K562 (cell line): ENCODE results near the gene ARAP1. TPM values are rescaled to one million over a fixed set of nuclear protein-coding genes. Genes with fewer than 3 reads are reported as not detected.

Source experiments
- ATAC-seq: fragments of 200-7000 bp; cut with Tn5 transposase; 3 replicates; pipeline ENCODE4 v1.9.1; 2020; ENCODE audit warnings: moderate library complexity
- BruUV-seq: library from RNA; stranded (reverse); fragments of 400-500 nt; replicated peaks from 2 replicates; lab custom pipeline; 2021; lab: Mats Ljungman, UMichigan
- CTCF ChIA-PET: fragments of 300-600 bp; formaldehyde crosslinking; extraction: SDS; loops from one replicate; lab custom pipeline; 2021; ENCODE audit warnings: low intra/inter-chr PET ratio; lab: Yijun Ruan, JAX
- POLR2A ChIA-PET: fragments of 300-600, 350-650 bp; sonication (Branson Sonifier 250); formaldehyde crosslinking; extraction: SDS; loops from one replicate; lab custom pipeline; 2021; ENCODE audit warnings: antibody characterized with exemption, inconsistent platforms; lab: Yijun Ruan, JAX
- DNase-seq, 4 experiments: peaks; one replicate each; pipeline versions ENCODE4 v3.0.0 to v3.0.0-alpha.2; 2011 to 2018; ENCODE audit warnings: low spot score in 3 of 4, mixed read lengths in 3 of 4; ENCODE audit errors: extremely low read depth in 1 of 4
- FAIRE-seq: peaks from 2 replicates; lab custom pipeline; 2011; peaks lifted over from hg19 to GRCh38; lab: Jason Lieb, UNC
- H2AFZ ChIP-seq: 2 replicates; pipeline ENCODE4 v1.6.0; 2011; ENCODE audit warnings: low read depth, low read length, control low read depth, inconsistent platforms
- H3K27ac ChIP-seq: fragments of 200-600 bp; 3 replicates; pipeline ENCODE4 v1.8.0; 2011; ENCODE audit warnings: low read depth, mild to moderate bottlenecking, control low read depth, inconsistent platforms, low read length, moderate library complexity, mixed read lengths; ENCODE audit errors: extremely low read depth
- H3K27me3 ChIP-seq, 2 experiments: fragments of 300-600 bp in 1 of 2; 2 replicates in 1 of 2; 3 replicates in 1 of 2; pipeline versions ENCODE4 v1.6.0 to v1.8.0; 2011; ENCODE audit warnings: inconsistent platforms in 2 of 2, low read length in 2 of 2, mild to moderate bottlenecking in 1 of 2, mixed read lengths in 1 of 2, moderate library complexity in 1 of 2; ENCODE audit not compliant: control insufficient read depth in 2 of 2, insufficient read depth in 2 of 2
- H3K36me3 ChIP-seq: fragments of 300-600 bp; 3 replicates; pipeline ENCODE4 v1.8.0; 2011; ENCODE audit warnings: mild to moderate bottlenecking, low read length, inconsistent platforms; ENCODE audit not compliant: control insufficient read depth, insufficient read depth
- H3K4me1 ChIP-seq, 2 experiments: fragments of 200-600 bp in 1 of 2; replicated peaks in 1 of 2; 2 replicates in 1 of 2; 3 replicates in 1 of 2; pipeline versions ENCODE4 v1.5.1 to v1.8.0; 2011; ENCODE audit warnings: inconsistent platforms in 2 of 2, low read length in 2 of 2, mild to moderate bottlenecking in 1 of 2, mixed read lengths in 1 of 2, moderate library complexity in 1 of 2; ENCODE audit not compliant: control insufficient read depth in 2 of 2, insufficient read depth in 2 of 2
- H3K4me2 ChIP-seq: 2 replicates; pipeline ENCODE4 v1.6.1; 2011; ENCODE audit warnings: low read length, control low read depth, inconsistent platforms, mixed read lengths; ENCODE audit not compliant: insufficient read depth
- H3K4me3 ChIP-seq: fragments of 200-600 bp; sonication (generic), shearing (Covaris generic); 2 replicates; pipeline ENCODE4 v1.5.1; 2016; ENCODE audit warnings: control low read depth, inconsistent platforms
- H3K79me2 ChIP-seq: fragments of 200-600 bp; 3 replicates; pipeline ENCODE4 v1.8.0; 2011; ENCODE audit warnings: low read length, inconsistent platforms; ENCODE audit not compliant: control insufficient read depth, insufficient read depth
- H3K9ac ChIP-seq, 2 experiments: 2 replicates each; pipeline versions ENCODE4 v1.6.0 to v1.6.1; 2011; ENCODE audit warnings: low read depth in 2 of 2, low read length in 2 of 2, control low read depth in 1 of 2, inconsistent platforms in 1 of 2, mild to moderate bottlenecking in 1 of 2, mixed read lengths in 1 of 2; ENCODE audit not compliant: insufficient read depth in 1 of 2
- H3K9me1 ChIP-seq: one replicate; pipeline ENCODE4 v1.6.0; 2011; ENCODE audit warnings: inconsistent platforms, mild to moderate bottlenecking, low read length, moderate library complexity; ENCODE audit not compliant: control insufficient read depth, insufficient read depth
- H3K9me3 ChIP-seq: replicated peaks from 2 replicates; pipeline ENCODE4 v1.5.1; 2011; ENCODE audit warnings: low read depth, low read length, inconsistent platforms; ENCODE audit not compliant: control insufficient read depth, insufficient read depth
- H4K20me1 ChIP-seq: replicated peaks from 2 replicates; pipeline ENCODE4 v1.6.1; 2011; ENCODE audit warnings: low read length, inconsistent platforms, mixed read lengths; ENCODE audit not compliant: control insufficient read depth, insufficient read depth
- MTA3 ChIP-seq: fragments of 450-650 bp; formaldehyde crosslinking; IDR thresholded peaks from 2 replicates; pipeline ENCODE4 v1.6.1; 2017; ENCODE audit warnings: mild to moderate bottlenecking, borderline replicate concordance
- NR2C2 ChIP-seq, 2 experiments: fragments of 200-800 bp in 1 of 2; sonication (Bioruptor generic) in 1 of 2; sonication (generic) in 1 of 2; formaldehyde crosslinking in 1 of 2; IDR thresholded peaks; 2 replicates each; pipeline versions ENCODE4 v1.6.1 to v1.8.0; 2016 to 2022; ENCODE audit warnings: mild to moderate bottlenecking in 1 of 2, missing compliant biosample characterization in 1 of 2, missing genetic modification characterization in 1 of 2, missing genetic modification reagents in 1 of 2
- RB1 ChIP-seq: fragments of 450-650 bp; IDR thresholded peaks from 2 replicates; pipeline ENCODE4 v1.6.1; 2017; ENCODE audit warnings: low read depth, mild to moderate bottlenecking
- YY1 ChIP-seq, 3 experiments: IDR thresholded peaks; 2 replicates each; pipeline ENCODE4 v1.6.1; 2011; ENCODE audit warnings: low read length in 2 of 3, mild to moderate bottlenecking in 2 of 3, moderate library complexity in 2 of 3, borderline replicate concordance in 1 of 3, control low read depth in 1 of 3, low read depth in 1 of 3; ENCODE audit not compliant: insufficient read depth in 3 of 3, insufficient replicate concordance in 2 of 3, control insufficient read depth in 1 of 3, insufficient read length in 1 of 3; ENCODE audit errors: extremely low read depth in 1 of 3
- ZNF23 ChIP-seq: fragments of 250-450 bp; sonication (Bioruptor Pico); IDR thresholded peaks from 2 replicates; pipeline ENCODE4 v1.4.0; 2020; ENCODE audit warnings: mild to moderate bottlenecking
- ZNF586 ChIP-seq: fragments of 450-650 bp; formaldehyde crosslinking; conservative IDR thresholded peaks from 2 replicates; pipeline ENCODE4 v1.4.0; 2020; ENCODE audit warnings: mild to moderate bottlenecking, moderate library complexity
- WGBS: fragments of 100-300 bp; shearing (Covaris generic); methylation state at CpG from one replicate; pipeline ENCODE4 v1.1.6; 2016; ENCODE audit warnings: low coverage, mixed read lengths; ENCODE audit not compliant: insufficient coverage; ENCODE audit errors: missing lambda C conversion rate; 5-methylcytosine and 5-hydroxymethylcytosine counted together
- in situ Hi-C: fragments of 300-500 bp; cut with MboI; formaldehyde crosslinking; loops from 4 replicates; pipeline ENCODE4 v1.15.0; 2018; ENCODE audit warnings: inconsistent platforms, mixed read lengths
- intact Hi-C: fragments of 100-400 bp; cut with micrococcal nuclease; formaldehyde crosslinking; loops from 2 replicates; pipeline ENCODE4 v1.14.2; 2022
- polyA plus RNA-seq, 8 experiments: library from polyadenylated mRNA; depleted of rRNA in 4 of 8; stranded (reverse) in 5 of 8; unstranded in 3 of 8; fragments of >200 nt; fragmentation: Nextera tagmentation in 2 of 8; fragmentation: Illumina TruSeq in 1 of 8; extraction: Ambion mirVana in 2 of 8; extraction: Trizol in 1 of 8; gene quantifications; 2 replicates each; pipeline versions ENCODE4 v1.2.1 to v1.2.3, GENCODE V29; 2011 to 2014; ENCODE audit warnings: inconsistent platforms in 1 of 8, missing spikeins in 1 of 8
- total RNA-seq, 7 experiments: library from RNA; depleted of rRNA in 6 of 7; stranded (reverse); fragments of >200 nt in 6 of 7; fragmentation: Illumina TruSeq in 2 of 7; extraction: Trizol in 2 of 7; gene quantifications; 2 replicates each; pipeline versions ENCODE4 v1.2.1 to v1.2.3, GENCODE V29; 2011 to 2021; ENCODE audit warnings: low replicate concordance in 1 of 7
- TF ChIP-seq, protein P1 (sequence below): fragments of 200-800 bp; sonication (Bioruptor generic); IDR thresholded peaks from 2 replicates; pipeline ENCODE4 v1.6.1; 2017; ENCODE audit warnings: missing genetic modification characterization, missing compliant biosample characterization
- TF ChIP-seq, protein P2 (sequence below), 2 experiments: fragments of 450-650 bp; IDR thresholded peaks; 2 replicates each; pipeline ENCODE4 v1.6.1; 2018; ENCODE audit warnings: mild to moderate bottlenecking in 2 of 2, low read depth in 1 of 2; ENCODE audit not compliant: partially characterized antibody in 2 of 2
- TF ChIP-seq, protein P3 (sequence below): sonication (generic); formaldehyde crosslinking; IDR thresholded peaks from 2 replicates; pipeline ENCODE4 v1.8.0; 2022; ENCODE audit warnings: mild to moderate bottlenecking, missing genetic modification reagents, borderline replicate concordance

The ARAP1 gene
- total and polyA plus RNA-seq, 9 of the 15 experiments (the other 6 are each of a cell fraction or from before 2014, with no cell fraction given), result 0.23 to 67.0 (median 24.6) TPM

DNA sequence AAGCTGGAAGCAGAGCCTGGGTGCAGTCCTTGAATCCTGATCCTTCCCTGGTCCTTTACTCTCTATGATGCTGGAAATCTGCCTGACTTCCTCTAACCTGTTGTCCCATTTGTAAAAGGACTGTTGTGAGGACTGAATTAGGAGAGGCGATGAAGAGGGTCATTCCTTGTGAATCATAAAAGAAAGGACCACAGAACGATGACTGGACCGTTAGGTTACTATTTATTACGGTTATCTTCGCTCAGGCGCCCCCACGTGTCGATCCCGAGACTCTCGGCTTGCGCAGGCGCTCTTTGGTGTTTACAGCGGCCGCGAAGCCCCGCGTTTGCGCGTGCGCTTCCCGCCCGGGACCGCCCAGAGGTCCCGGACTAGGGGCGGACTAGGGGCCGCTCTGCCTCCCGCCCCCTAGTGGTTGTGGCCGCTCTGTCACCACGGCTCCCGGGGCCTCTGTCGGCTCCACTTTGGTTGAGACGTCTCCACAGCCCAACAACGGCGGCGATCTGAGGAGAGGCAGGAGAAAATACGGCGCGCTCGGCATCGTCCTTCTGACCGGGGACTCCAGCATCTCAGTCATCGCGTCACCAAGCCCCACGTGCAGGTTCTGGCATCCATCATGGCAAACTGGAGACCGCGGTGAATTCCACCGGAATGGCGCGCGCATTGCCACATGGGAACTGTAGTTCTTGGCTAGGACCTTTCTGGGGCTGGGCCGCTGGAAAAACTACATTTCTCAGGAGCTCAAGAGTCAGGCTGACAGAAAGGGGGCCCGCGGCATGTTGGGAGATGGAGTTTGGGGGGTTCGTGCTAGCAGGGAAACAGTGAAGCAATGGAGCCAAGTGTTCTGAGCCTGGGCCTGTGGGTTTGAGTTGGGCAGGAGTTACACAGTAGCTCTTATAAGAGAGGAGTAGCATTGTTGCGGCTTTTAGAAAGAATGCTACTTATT is 41.5 kb upstream of the ARAP1 start, which contains the start of gene STARD10:
TSS of gene STARD10 (minus strand) at position 623 of the 943 bp plus-strand sequence. CDS start 12,866 bp downstream, outside the sequence.
- no peaks in the 10 kb centered on the region for H4K20me1 ChIP-seq
- ChIA-PET POLR2A (interaction anchor here (0.6 to 3.4 kb wide), 11 partner anchors 11 to 322 kb away, joined by 3 to 17 read pairs (median 3); partner anchors contain the start of gene ATG16L2), CTCF (interaction anchor here (0.6 to 2.4 kb wide), 5 partner anchors 21 to 109 kb away, joined by 3 to 24 read pairs (median 3); partner anchors contain the start of gene ATG16L2)
- peak within 1 kb of the TSS; percentile 70 to 90 for H3K9ac ChIP-seq
- peak within 1 kb of the TSS; percentile 86 for H3K27ac ChIP-seq
- H3K9me3 ChIP-seq, result no peaks in the 10 kb centered on the region
- TSS peak; percentile 76 for BruUV-seq
- ATAC-seq (peak; percentile 96), DNase-seq (peak; percentile 98 to 99 (median 99)), FAIRE-seq (peak; percentile 94)
- 3% methylated on average over 52 of the region's 55 CpGs for WGBS
- no peaks in the 10 kb centered on the region for H3K36me3 ChIP-seq
- H3K4me3 ChIP-seq, result peak within 1 kb of the TSS; percentile 72
- H3K27me3 ChIP-seq, result no peaks in the 10 kb centered on the region
- H3K9me1 ChIP-seq, result peaks cover 2% of the 10 kb centered on the region
- H3K4me2 ChIP-seq, result peak within 1 kb of the TSS; percentile 90
- in situ Hi-C loops, result no loop called here
- peaks cover 23 to 40% of the 10 kb centered on the region in 2 experiments; a peak in 4 of 5 replicates for H3K4me1 ChIP-seq
- H3K79me2 ChIP-seq, result peaks cover 4% of the 10 kb centered on the region; the same call in 1 of the 3 replicates
- intact Hi-C loops, result loop anchor here (1.0 to 2.0 kb wide), 4 partner anchors 17 to 68 kb away; partner anchors contain the start of gene ARAP1
- peak within 1 kb of the TSS; percentile 100 for H2AFZ ChIP-seq
- TF ChIP-seq MTA3, result peak; percentile 60; the same call in 1 of the 2 replicates
- TF ChIP-seq ZNF23 (CRISPR knock-in tag), result no peak
- peak; percentile 60 to 93 (median 88) for TF ChIP-seq YY1 (IDR thresholded peaks at IDR 0.05; ENCODE audit: borderline replicate concordance in 1 of 3, control insufficient read depth in 1 of 3, extremely low read depth in 1 of 3, insufficient read depth in 3 of 3, insufficient read length in 1 of 3, insufficient replicate concordance in 2 of 3, low read depth in 1 of 3, low read length in 2 of 3)
- TF ChIP-seq, protein P1, sequence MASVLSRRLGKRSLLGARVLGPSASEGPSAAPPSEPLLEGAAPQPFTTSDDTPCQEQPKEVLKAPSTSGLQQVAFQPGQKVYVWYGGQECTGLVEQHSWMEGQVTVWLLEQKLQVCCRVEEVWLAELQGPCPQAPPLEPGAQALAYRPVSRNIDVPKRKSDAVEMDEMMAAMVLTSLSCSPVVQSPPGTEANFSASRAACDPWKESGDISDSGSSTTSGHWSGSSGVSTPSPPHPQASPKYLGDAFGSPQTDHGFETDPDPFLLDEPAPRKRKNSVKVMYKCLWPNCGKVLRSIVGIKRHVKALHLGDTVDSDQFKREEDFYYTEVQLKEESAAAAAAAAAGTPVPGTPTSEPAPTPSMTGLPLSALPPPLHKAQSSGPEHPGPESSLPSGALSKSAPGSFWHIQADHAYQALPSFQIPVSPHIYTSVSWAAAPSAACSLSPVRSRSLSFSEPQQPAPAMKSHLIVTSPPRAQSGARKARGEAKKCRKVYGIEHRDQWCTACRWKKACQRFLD, result peak; percentile 52; the same call in 1 of the 2 replicates
- TF ChIP-seq, protein P2, sequence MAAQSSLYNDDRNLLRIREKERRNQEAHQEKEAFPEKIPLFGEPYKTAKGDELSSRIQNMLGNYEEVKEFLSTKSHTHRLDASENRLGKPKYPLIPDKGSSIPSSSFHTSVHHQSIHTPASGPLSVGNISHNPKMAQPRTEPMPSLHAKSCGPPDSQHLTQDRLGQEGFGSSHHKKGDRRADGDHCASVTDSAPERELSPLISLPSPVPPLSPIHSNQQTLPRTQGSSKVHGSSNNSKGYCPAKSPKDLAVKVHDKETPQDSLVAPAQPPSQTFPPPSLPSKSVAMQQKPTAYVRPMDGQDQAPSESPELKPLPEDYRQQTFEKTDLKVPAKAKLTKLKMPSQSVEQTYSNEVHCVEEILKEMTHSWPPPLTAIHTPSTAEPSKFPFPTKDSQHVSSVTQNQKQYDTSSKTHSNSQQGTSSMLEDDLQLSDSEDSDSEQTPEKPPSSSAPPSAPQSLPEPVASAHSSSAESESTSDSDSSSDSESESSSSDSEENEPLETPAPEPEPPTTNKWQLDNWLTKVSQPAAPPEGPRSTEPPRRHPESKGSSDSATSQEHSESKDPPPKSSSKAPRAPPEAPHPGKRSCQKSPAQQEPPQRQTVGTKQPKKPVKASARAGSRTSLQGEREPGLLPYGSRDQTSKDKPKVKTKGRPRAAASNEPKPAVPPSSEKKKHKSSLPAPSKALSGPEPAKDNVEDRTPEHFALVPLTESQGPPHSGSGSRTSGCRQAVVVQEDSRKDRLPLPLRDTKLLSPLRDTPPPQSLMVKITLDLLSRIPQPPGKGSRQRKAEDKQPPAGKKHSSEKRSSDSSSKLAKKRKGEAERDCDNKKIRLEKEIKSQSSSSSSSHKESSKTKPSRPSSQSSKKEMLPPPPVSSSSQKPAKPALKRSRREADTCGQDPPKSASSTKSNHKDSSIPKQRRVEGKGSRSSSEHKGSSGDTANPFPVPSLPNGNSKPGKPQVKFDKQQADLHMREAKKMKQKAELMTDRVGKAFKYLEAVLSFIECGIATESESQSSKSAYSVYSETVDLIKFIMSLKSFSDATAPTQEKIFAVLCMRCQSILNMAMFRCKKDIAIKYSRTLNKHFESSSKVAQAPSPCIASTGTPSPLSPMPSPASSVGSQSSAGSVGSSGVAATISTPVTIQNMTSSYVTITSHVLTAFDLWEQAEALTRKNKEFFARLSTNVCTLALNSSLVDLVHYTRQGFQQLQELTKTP (IDR thresholded peaks at IDR 0.05; ENCODE audit: low read depth in 1 of 2, partially characterized antibody in 2 of 2), result peak; percentile 67 to 98
- TF ChIP-seq ZNF586 (CRISPR knock-in tag), result no peak
- no peak; the same call in 1 of the 2 replicates for TF ChIP-seq NR2C2 (CRISPR knock-in tag; IDR thresholded peaks at IDR 0.05)
- TF ChIP-seq NR2C2 (tag; IDR thresholded peaks at IDR 0.05), result peak; percentile 90
- TF ChIP-seq, protein P3, sequence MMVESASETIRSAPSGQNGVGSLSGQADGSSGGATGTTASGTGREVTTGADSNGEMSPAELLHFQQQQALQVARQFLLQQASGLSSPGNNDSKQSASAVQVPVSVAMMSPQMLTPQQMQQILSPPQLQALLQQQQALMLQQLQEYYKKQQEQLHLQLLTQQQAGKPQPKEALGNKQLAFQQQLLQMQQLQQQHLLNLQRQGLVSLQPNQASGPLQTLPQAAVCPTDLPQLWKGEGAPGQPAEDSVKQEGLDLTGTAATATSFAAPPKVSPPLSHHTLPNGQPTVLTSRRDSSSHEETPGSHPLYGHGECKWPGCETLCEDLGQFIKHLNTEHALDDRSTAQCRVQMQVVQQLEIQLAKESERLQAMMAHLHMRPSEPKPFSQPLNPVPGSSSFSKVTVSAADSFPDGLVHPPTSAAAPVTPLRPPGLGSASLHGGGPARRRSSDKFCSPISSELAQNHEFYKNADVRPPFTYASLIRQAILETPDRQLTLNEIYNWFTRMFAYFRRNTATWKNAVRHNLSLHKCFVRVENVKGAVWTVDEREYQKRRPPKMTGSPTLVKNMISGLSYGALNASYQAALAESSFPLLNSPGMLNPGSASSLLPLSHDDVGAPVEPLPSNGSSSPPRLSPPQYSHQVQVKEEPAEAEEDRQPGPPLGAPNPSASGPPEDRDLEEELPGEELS (CRISPR knock-in tag), result 0 out of 2 replicates have a peak, but pooled peaks have one; percentile 39
- peak; percentile 78; the same call in 1 of the 2 replicates for TF ChIP-seq RB1
